ENCODE measurements around the gene DDX24.

The DDX24 gene

DNA sequence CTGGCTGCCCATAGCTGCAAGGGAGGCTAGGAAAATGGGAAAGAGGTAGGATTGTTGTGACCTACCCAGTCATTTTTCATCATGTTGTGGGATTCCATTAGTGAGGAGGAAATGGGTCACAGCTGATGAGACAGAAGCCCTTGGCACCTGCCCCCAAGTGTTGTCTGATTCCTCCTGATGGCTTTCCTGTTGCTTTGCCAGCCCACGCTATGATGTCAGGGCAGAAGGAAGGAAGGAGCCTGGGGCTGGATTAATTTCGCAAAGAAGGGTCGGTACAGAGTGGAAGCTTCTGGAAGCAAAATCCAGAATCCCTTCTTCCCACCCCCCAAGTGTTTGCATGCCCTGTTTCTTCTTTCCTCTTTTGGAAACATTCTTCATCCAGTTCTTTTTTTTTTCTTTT is 46.1 kb downstream of the DDX24 start:
- H3K4me1 ChIP-seq (ENCODE audit: control insufficient read depth in 1 of 2, insufficient read depth in 1 of 2, low read depth in 1 of 2, low read length in 1 of 2), result no peaks in the 10 kb centered on the region

GRCh38 chr14:94031883-94032279 is 49.1 kb downstream of the DDX24 start:
- no peak overlapping the region for H3K4me3 ChIP-seq (ENCODE audit: low read depth in 1 of 2, low read length in 1 of 2)
- peaks cover 14 to 19% of the 10 kb centered on the region in 2 experiments for H3K4me1 ChIP-seq (ENCODE audit: control insufficient read depth in 1 of 2, insufficient read depth in 1 of 2, low read depth in 1 of 2, low read length in 1 of 2)
- no peak overlapping the region for H3K27ac ChIP-seq
- no peaks in the 10 kb centered on the region for H3K36me3 ChIP-seq
- no peaks in the 10 kb centered on the region for H3K27me3 ChIP-seq
- H3K9me3 ChIP-seq, result no peaks in the 10 kb centered on the region
- TF ChIP-seq, protein P1, sequence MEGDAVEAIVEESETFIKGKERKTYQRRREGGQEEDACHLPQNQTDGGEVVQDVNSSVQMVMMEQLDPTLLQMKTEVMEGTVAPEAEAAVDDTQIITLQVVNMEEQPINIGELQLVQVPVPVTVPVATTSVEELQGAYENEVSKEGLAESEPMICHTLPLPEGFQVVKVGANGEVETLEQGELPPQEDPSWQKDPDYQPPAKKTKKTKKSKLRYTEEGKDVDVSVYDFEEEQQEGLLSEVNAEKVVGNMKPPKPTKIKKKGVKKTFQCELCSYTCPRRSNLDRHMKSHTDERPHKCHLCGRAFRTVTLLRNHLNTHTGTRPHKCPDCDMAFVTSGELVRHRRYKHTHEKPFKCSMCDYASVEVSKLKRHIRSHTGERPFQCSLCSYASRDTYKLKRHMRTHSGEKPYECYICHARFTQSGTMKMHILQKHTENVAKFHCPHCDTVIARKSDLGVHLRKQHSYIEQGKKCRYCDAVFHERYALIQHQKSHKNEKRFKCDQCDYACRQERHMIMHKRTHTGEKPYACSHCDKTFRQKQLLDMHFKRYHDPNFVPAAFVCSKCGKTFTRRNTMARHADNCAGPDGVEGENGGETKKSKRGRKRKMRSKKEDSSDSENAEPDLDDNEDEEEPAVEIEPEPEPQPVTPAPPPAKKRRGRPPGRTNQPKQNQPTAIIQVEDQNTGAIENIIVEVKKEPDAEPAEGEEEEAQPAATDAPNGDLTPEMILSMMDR (IDR thresholded peaks at IDR 0.05), result no peak

More for the DNA sequence above, 46.1 kb downstream of the DDX24 start:
- Histone ChIP-seq H3K27ac (no peak overlapping the region), H3K36me3 (no peaks in the 10 kb centered on the region), H3K4me3 (ENCODE audit: low read depth in 1 of 2, low read length in 1 of 2) (no peak overlapping the region), H3K9me3 (no peaks in the 10 kb centered on the region), H3K27me3 (no peaks in the 10 kb centered on the region)
- TF ChIP-seq, protein P1 (IDR thresholded peaks at IDR 0.05), result no peak

DNA sequence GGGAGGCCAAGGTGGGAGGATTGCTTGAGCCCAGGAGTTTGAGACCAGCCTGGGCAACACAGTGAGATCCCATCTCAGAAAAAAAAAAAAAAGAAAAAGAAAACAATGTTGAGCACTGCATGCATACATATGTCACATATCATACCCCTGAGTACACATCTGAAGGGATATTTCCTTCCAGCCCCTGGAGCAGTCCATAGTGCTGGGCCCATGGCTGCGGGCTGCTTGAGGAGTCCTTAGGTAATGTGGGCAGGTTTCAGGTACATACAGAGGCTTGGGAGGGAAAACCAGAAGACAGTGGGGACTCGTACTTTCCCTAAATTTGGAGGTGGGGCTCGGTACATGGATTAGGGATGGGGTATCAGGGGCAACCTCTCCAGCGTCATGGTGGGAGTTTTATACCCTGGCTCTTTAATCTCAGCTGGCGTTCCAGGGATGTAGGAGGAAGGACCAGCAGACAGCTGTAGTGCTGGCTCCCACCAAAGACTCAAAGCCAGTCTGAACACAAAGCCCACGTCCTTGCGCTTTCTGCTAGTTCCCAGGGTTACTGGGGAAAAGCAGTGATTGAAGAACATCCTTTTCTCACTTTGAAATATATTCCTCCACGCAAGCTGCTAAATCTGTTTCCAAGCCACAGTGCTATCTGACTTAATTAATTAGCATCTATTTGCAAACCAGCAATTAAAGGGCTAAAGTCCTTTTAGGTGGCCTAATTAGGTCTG is 49.7 kb downstream of the DDX24 start:
- H3K27me3 ChIP-seq, result no peaks in the 10 kb centered on the region
- H3K36me3 ChIP-seq, result no peaks in the 10 kb centered on the region
- H3K27ac ChIP-seq, result no peak overlapping the region
- H3K9me3 ChIP-seq, result no peaks in the 10 kb centered on the region
- TF ChIP-seq, protein P1 (IDR thresholded peaks at IDR 0.05), result no peak
- no peak overlapping the region for H3K4me3 ChIP-seq (ENCODE audit: low read depth in 1 of 2, low read length in 1 of 2)
- peaks cover 14 to 24% of the 10 kb centered on the region in 2 experiments for H3K4me1 ChIP-seq (ENCODE audit: control insufficient read depth in 1 of 2, insufficient read depth in 1 of 2, low read depth in 1 of 2, low read length in 1 of 2)

GRCh38 chr14:94030571-94030970 is 50.4 kb downstream of the DDX24 start:
- H3K27ac ChIP-seq, result no peak overlapping the region
- no peak overlapping the region for H3K4me3 ChIP-seq (ENCODE audit: low read depth in 1 of 2, low read length in 1 of 2)
- no peaks in the 10 kb centered on the region for H3K36me3 ChIP-seq
- TF ChIP-seq, protein P1 (IDR thresholded peaks at IDR 0.05), result no peak
- peaks cover 18 to 28% of the 10 kb centered on the region in 2 experiments for H3K4me1 ChIP-seq (ENCODE audit: control insufficient read depth in 1 of 2, insufficient read depth in 1 of 2, low read depth in 1 of 2, low read length in 1 of 2)
- H3K27me3 ChIP-seq, result no peaks in the 10 kb centered on the region
- H3K9me3 ChIP-seq, result no peaks in the 10 kb centered on the region

DNA sequence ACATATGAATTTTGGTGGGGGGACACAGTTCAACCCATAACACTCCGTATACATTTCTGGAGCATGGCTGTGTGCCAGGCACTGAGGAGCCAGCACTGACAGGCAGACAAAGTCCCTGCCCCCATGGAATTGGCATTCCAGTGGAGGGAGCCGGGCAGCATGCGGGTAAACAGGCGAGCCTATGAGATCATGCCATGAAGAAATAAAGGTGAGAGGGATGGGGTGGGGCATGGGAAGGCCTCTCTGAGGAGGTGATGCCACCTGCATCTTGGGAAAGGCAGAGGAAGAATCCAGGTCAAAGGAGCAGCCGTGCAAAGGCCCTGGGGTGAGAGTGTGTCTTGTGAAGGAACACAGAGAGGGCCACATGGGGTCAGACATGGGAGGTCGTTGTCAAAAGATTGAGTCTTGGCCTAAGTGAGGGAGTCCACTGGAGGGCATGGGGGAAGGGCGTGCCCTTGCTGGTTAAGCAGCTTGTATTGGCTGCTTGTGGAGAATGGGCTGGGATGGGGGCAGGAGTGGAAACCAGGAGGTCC is 51.3 kb downstream of the DDX24 start:
- Histone ChIP-seq H3K27me3 (no peaks in the 10 kb centered on the region), H3K27ac (no peak overlapping the region), H3K36me3 (no peaks in the 10 kb centered on the region), H3K4me3 (ENCODE audit: low read depth in 1 of 2, low read length in 1 of 2) (no peak overlapping the region), H3K9me3 (no peaks in the 10 kb centered on the region), H3K4me1 (ENCODE audit: control insufficient read depth in 1 of 2, insufficient read depth in 1 of 2, low read depth in 1 of 2, low read length in 1 of 2) (peaks cover 18 to 29% of the 10 kb centered on the region in 2 experiments)
- TF ChIP-seq, protein P1 (IDR thresholded peaks at IDR 0.05), result no peak
